ENCODE measurements around the gene CNFN.

The CNFN gene

GRCh38 chr19:42422092-42422900 lies 32.2 kb upstream of the CNFN start:
- Histone ChIP-seq H3K9ac (ENCODE audit: low read length) (peak overlapping the region; percentile 68), H3K36me3 (ENCODE audit: control insufficient read depth in 1 of 2, insufficient read depth in 2 of 2, low read depth in 1 of 2, low read length in 2 of 2) (no peaks in the 10 kb centered on the region), H2BK120ac (ENCODE audit: low read depth, low read length) (no peak overlapping the region), H3K23ac (ENCODE audit: low read length in 2 of 2) (no peak overlapping the region), H3K4ac (ENCODE audit: low read depth in 1 of 2, low read length in 2 of 2) (no peak overlapping the region), H2AFZ (ENCODE audit: low read depth, low read length) (no peak overlapping the region), H2BK5ac (ENCODE audit: low read depth, low read length, poor library complexity, severe bottlenecking) (no peak overlapping the region), H2BK15ac (ENCODE audit: low read depth, poor library complexity, severe bottlenecking) (no peak overlapping the region), H3K18ac (ENCODE audit: low read depth in 1 of 2, low read length in 2 of 2) (no peak overlapping the region), H3K27ac (ENCODE audit: low read length, poor library complexity, severe bottlenecking) (no peak overlapping the region), H3K9me3 (ENCODE audit: control insufficient read depth, low read length) (no peaks in the 10 kb centered on the region), H3K79me1 (replicated peaks; ENCODE audit: low read length, poor library complexity, severe bottlenecking) (peaks cover 2% of the 10 kb centered on the region), H3K27me3 (ENCODE audit: control insufficient read depth in 1 of 2, insufficient read depth in 1 of 2, low read length in 2 of 2) (peaks cover 14 to 17% of the 10 kb centered on the region in 2 experiments), H2AK5ac (ENCODE audit: low read length, severe bottlenecking) (no peak overlapping the region), H4K91ac (ENCODE audit: low read length) (no peak overlapping the region), H3K4me3 (ENCODE audit: insufficient read depth in 1 of 2, low read depth in 1 of 2, low read length in 2 of 2) (peak overlapping the region; percentile 68 to 82), H2BK12ac (ENCODE audit: low read length in 2 of 2) (no peak overlapping the region), H4K8ac (ENCODE audit: low read length) (peak overlapping the region; percentile 31), H3K14ac (ENCODE audit: low read length in 2 of 2) (no peak overlapping the region), H3K4me2 (ENCODE audit: low read length, poor library complexity, severe bottlenecking) (peak overlapping the region; percentile 96), H3K4me1 (ENCODE audit: control insufficient read depth, insufficient read depth, low read depth, low read length) (peaks cover 17% of the 10 kb centered on the region)
- 92% methylated on average over 14 of the region's 17 CpGs for WGBS
- DNase-seq = no peak

- Histone ChIP-seq H3K9me3 (ENCODE audit: control insufficient read depth, low read length) (no peaks in the 10 kb centered on the region), H3K4me3 (ENCODE audit: insufficient read depth in 1 of 2, low read depth in 1 of 2, low read length in 2 of 2) (no peak overlapping the region), H4K91ac (ENCODE audit: low read length) (no peak overlapping the region), H2BK120ac (ENCODE audit: low read depth, low read length) (no peak overlapping the region), H3K4ac (ENCODE audit: low read depth in 1 of 2, low read length in 2 of 2) (no peak overlapping the region), H4K8ac (ENCODE audit: low read length) (no peak overlapping the region), H2BK15ac (ENCODE audit: low read depth, poor library complexity, severe bottlenecking) (no peak overlapping the region), H3K14ac (ENCODE audit: low read length in 2 of 2) (no peak overlapping the region), H3K18ac (ENCODE audit: low read depth in 1 of 2, low read length in 2 of 2) (no peak overlapping the region), H3K27ac (ENCODE audit: low read length, poor library complexity, severe bottlenecking) (no peak overlapping the region), H2AFZ (ENCODE audit: low read depth, low read length) (no peak overlapping the region), H3K9ac (ENCODE audit: low read length) (no peak overlapping the region), H2BK5ac (ENCODE audit: low read depth, low read length, poor library complexity, severe bottlenecking) (no peak overlapping the region), H3K79me1 (replicated peaks; ENCODE audit: low read length, poor library complexity, severe bottlenecking) (peaks cover 2% of the 10 kb centered on the region), H3K27me3 (ENCODE audit: control insufficient read depth in 1 of 2, insufficient read depth in 1 of 2, low read length in 2 of 2) (peaks cover 14 to 16% of the 10 kb centered on the region in 2 experiments), H2BK12ac (ENCODE audit: low read length in 2 of 2) (peak overlapping the region in 1 of 2 experiments; percentile 74), H2AK5ac (ENCODE audit: low read length, severe bottlenecking) (no peak overlapping the region), H3K4me1 (ENCODE audit: control insufficient read depth, insufficient read depth, low read depth, low read length) (peaks cover 17% of the 10 kb centered on the region), H3K4me2 (ENCODE audit: low read length, poor library complexity, severe bottlenecking) (no peak overlapping the region), H3K36me3 (ENCODE audit: control insufficient read depth in 1 of 2, insufficient read depth in 2 of 2, low read depth in 1 of 2, low read length in 2 of 2) (no peaks in the 10 kb centered on the region), H3K23ac (ENCODE audit: low read length in 2 of 2) (no peak overlapping the region)
- WGBS = 90% methylated on average over 9 of the region's 9 CpGs
- DNase-seq = no peak
Measured at GRCh38 chr19:42421591-42422031, 31.5 kb upstream of the CNFN start.

GRCh38 chr19:42421101-42421500 lies 31.0 kb upstream of the CNFN start:
- H3K36me3 ChIP-seq (ENCODE audit: control insufficient read depth in 1 of 2, insufficient read depth in 2 of 2, low read depth in 1 of 2, low read length in 2 of 2) = no peaks in the 10 kb centered on the region
- no peak overlapping the region for H3K14ac ChIP-seq (ENCODE audit: low read length in 2 of 2)
- H2AFZ ChIP-seq (ENCODE audit: low read depth, low read length) = no peak overlapping the region
- H2BK120ac ChIP-seq (ENCODE audit: low read depth, low read length) = no peak overlapping the region
- H4K8ac ChIP-seq (ENCODE audit: low read length) = no peak overlapping the region
- no peak overlapping the region for H3K4me3 ChIP-seq (ENCODE audit: insufficient read depth in 1 of 2, low read depth in 1 of 2, low read length in 2 of 2)
- H3K79me1 ChIP-seq (replicated peaks; ENCODE audit: low read length, poor library complexity, severe bottlenecking) = peaks cover 2% of the 10 kb centered on the region
- no peak overlapping the region for H2BK5ac ChIP-seq (ENCODE audit: low read depth, low read length, poor library complexity, severe bottlenecking)
- H3K27ac ChIP-seq (ENCODE audit: low read length, poor library complexity, severe bottlenecking) = no peak overlapping the region
- no peak overlapping the region for H4K91ac ChIP-seq (ENCODE audit: low read length)
- no peak overlapping the region for H2AK5ac ChIP-seq (ENCODE audit: low read length, severe bottlenecking)
- peak overlapping the region; percentile 19 for H3K9ac ChIP-seq (ENCODE audit: low read length)
- H3K4me2 ChIP-seq (ENCODE audit: low read length, poor library complexity, severe bottlenecking) = no peak overlapping the region
- H2BK15ac ChIP-seq (ENCODE audit: low read depth, poor library complexity, severe bottlenecking) = no peak overlapping the region
- no peak overlapping the region for H2BK12ac ChIP-seq (ENCODE audit: low read length in 2 of 2)
- peaks cover 17% of the 10 kb centered on the region for H3K4me1 ChIP-seq (ENCODE audit: control insufficient read depth, insufficient read depth, low read depth, low read length)
- no peaks in the 10 kb centered on the region for H3K9me3 ChIP-seq (ENCODE audit: control insufficient read depth, low read length)
- WGBS = 86% methylated on average over 3 of the region's 4 CpGs
- H3K23ac ChIP-seq (ENCODE audit: low read length in 2 of 2) = no peak overlapping the region
- no peak overlapping the region for H3K4ac ChIP-seq (ENCODE audit: low read depth in 1 of 2, low read length in 2 of 2)
- peaks cover 12 to 14% of the 10 kb centered on the region in 2 experiments for H3K27me3 ChIP-seq (ENCODE audit: control insufficient read depth in 1 of 2, insufficient read depth in 1 of 2, low read length in 2 of 2)
- no peak overlapping the region for H3K18ac ChIP-seq (ENCODE audit: low read depth in 1 of 2, low read length in 2 of 2)
- DNase-seq = no peak

GRCh38 chr19:42420055-42420544 lies 30.0 kb upstream of the CNFN start:
- no peaks in the 10 kb centered on the region for H3K36me3 ChIP-seq (ENCODE audit: control insufficient read depth in 1 of 2, insufficient read depth in 2 of 2, low read depth in 1 of 2, low read length in 2 of 2)
- H3K79me1 ChIP-seq (replicated peaks; ENCODE audit: low read length, poor library complexity, severe bottlenecking) = peaks cover 2% of the 10 kb centered on the region
- no peaks in the 10 kb centered on the region for H3K9me3 ChIP-seq (ENCODE audit: control insufficient read depth, low read length)
- H2BK120ac ChIP-seq (ENCODE audit: low read depth, low read length) = no peak overlapping the region
- H3K4me3 ChIP-seq (ENCODE audit: insufficient read depth in 1 of 2, low read depth in 1 of 2, low read length in 2 of 2) = no peak overlapping the region
- peaks cover 17% of the 10 kb centered on the region for H3K4me1 ChIP-seq (ENCODE audit: control insufficient read depth, insufficient read depth, low read depth, low read length)
- H3K4me2 ChIP-seq (ENCODE audit: low read length, poor library complexity, severe bottlenecking) = no peak overlapping the region
- H3K23ac ChIP-seq (ENCODE audit: low read length in 2 of 2) = no peak overlapping the region
- H2AFZ ChIP-seq (ENCODE audit: low read depth, low read length) = peak overlapping the region; percentile 3
- H3K9ac ChIP-seq (ENCODE audit: low read length) = no peak overlapping the region
- peak; percentile 49 for DNase-seq
- no peak overlapping the region for H2BK12ac ChIP-seq (ENCODE audit: low read length in 2 of 2)
- H2BK5ac ChIP-seq (ENCODE audit: low read depth, low read length, poor library complexity, severe bottlenecking) = no peak overlapping the region
- no peak overlapping the region for H3K27ac ChIP-seq (ENCODE audit: low read length, poor library complexity, severe bottlenecking)
- no peak overlapping the region for H2AK5ac ChIP-seq (ENCODE audit: low read length, severe bottlenecking)
- peaks cover 12% of the 10 kb centered on the region in 2 experiments for H3K27me3 ChIP-seq (ENCODE audit: control insufficient read depth in 1 of 2, insufficient read depth in 1 of 2, low read length in 2 of 2)
- no peak overlapping the region for H2BK15ac ChIP-seq (ENCODE audit: low read depth, poor library complexity, severe bottlenecking)
- no peak overlapping the region for H4K8ac ChIP-seq (ENCODE audit: low read length)
- no peak overlapping the region for H4K91ac ChIP-seq (ENCODE audit: low read length)
- H3K14ac ChIP-seq (ENCODE audit: low read length in 2 of 2) = peak overlapping the region in 1 of 2 experiments; percentile 4
- no peak overlapping the region for H3K18ac ChIP-seq (ENCODE audit: low read depth in 1 of 2, low read length in 2 of 2)
- H3K4ac ChIP-seq (ENCODE audit: low read depth in 1 of 2, low read length in 2 of 2) = no peak overlapping the region
- WGBS = 62% methylated on average over 8 of the region's 10 CpGs

Measured in mesenchymal stem cell (in vitro differentiated cells and primary cell).